A549 (cell line): Measurements from ENCODE around the gene LCN6. TPM values are rescaled to one million over a fixed set of nuclear protein-coding genes. Genes with fewer than 3 reads are reported as not detected.

Source experiments
- ATAC-seq, 2 experiments: fragments of 200-7000 bp in 1 of 2; fragments of >200 bp in 1 of 2; cut with Nextera tagmentation in 1 of 2; cut with Tn5 transposase in 1 of 2; 3 replicates each; pipeline versions ENCODE4 v1.8.0 to v1.9.1; 2018 to 2020; ENCODE audit warnings: mild to moderate bottlenecking in 1 of 2, moderate library complexity in 1 of 2
- CTCF ChIA-PET: fragments of 300-600 bp; sonication (Branson Sonifier 250); formaldehyde crosslinking; extraction: SDS; loops from one replicate; lab custom pipeline; 2021; ENCODE audit warnings: antibody characterized with exemption, inconsistent platforms; lab: Yijun Ruan, JAX
- POLR2A ChIA-PET: fragments of 350-600 bp; formaldehyde crosslinking; extraction: SDS; loops from one replicate; lab custom pipeline; 2021; ENCODE audit warnings: antibody characterized with exemption, inconsistent platforms; lab: Yijun Ruan, JAX
- DNase-seq, 2 experiments: peaks; one replicate each; pipeline versions ENCODE4 v3.0.0 to v3.0.0-alpha.2; 2011 to 2016; ENCODE audit warnings: low read depth in 1 of 2, low spot score in 1 of 2
- FAIRE-seq: peaks from 2 replicates; lab custom pipeline; 2011; peaks lifted over from hg19 to GRCh38; lab: Jason Lieb, UNC
- H3K27ac ChIP-seq, 2 experiments: fragments of >200 bp; sonication (Bioruptor Twin); formaldehyde crosslinking; 3 replicates each; pipeline ENCODE4 v1.5.1; 2016 to 2017
- H3K4me1 ChIP-seq: fragments of >200 bp; sonication (Bioruptor Twin); formaldehyde crosslinking; 3 replicates; pipeline ENCODE4 v1.6.1; 2016
- H3K4me2 ChIP-seq: fragments of >200 bp; sonication (Bioruptor Twin); formaldehyde crosslinking; 3 replicates; pipeline ENCODE4 v1.6.1; 2016
- H3K4me3 ChIP-seq: fragments of >200 bp; sonication (Bioruptor Twin); formaldehyde crosslinking; 3 replicates; pipeline ENCODE4 v1.5.1; 2016
- H3K9me3 ChIP-seq: fragments of >200 bp; sonication (Bioruptor Twin); formaldehyde crosslinking; 3 replicates; pipeline ENCODE4 v1.6.1; 2016
- CEBPB ChIP-seq, 2 experiments: fragments of >200 bp in 1 of 2; sonication (Bioruptor Twin) in 1 of 2; formaldehyde crosslinking in 1 of 2; IDR thresholded peaks; 2 replicates each; pipeline ENCODE4 v1.6.1; 2012 to 2016
- ESRRA ChIP-seq: fragments of 150-350 bp; IDR thresholded peaks from 2 replicates; pipeline ENCODE4 v1.6.1; 2014; ENCODE audit warnings: mild to moderate bottlenecking, low read length, borderline replicate concordance
- FOSL2 ChIP-seq, 2 experiments: fragments of 450-650 bp in 1 of 2; fragments of >200 bp in 1 of 2; sonication (Bioruptor Twin) in 1 of 2; formaldehyde crosslinking; IDR thresholded peaks; 2 replicates each; pipeline versions ENCODE4 v1.5.0 to v1.6.1; 2016 to 2020; ENCODE audit warnings: mild to moderate bottlenecking in 1 of 2, moderate library complexity in 1 of 2
- HEYL ChIP-seq: fragments of 250-450 bp; sonication (Bioruptor Pico); IDR thresholded peaks from 2 replicates; pipeline ENCODE4 v1.8.0; 2021; ENCODE audit warnings: mild to moderate bottlenecking, moderate library complexity
- MAFK ChIP-seq: fragments of 450-650 bp; IDR thresholded peaks from 2 replicates; pipeline ENCODE4 v1.6.1; 2014; ENCODE audit not compliant: partially characterized antibody
- MAZ ChIP-seq: fragments of 150-350 bp; IDR thresholded peaks from 2 replicates; pipeline ENCODE4 v1.6.1; 2014; ENCODE audit warnings: antibody characterized with exemption, low read depth, low read length, borderline replicate concordance
- POLR2AphosphoS2 ChIP-seq: conservative IDR thresholded peaks from 2 replicates; pipeline ENCODE4 v1.6.1; 2012; ENCODE audit warnings: low read length, improper control_type of control experiment, inconsistent platforms
- RAD21 ChIP-seq, 2 experiments: fragments of >200 bp in 1 of 2; sonication (Bioruptor Twin) in 1 of 2; formaldehyde crosslinking in 1 of 2; IDR thresholded peaks in 1 of 2; conservative IDR thresholded peaks in 1 of 2; 2 replicates in 1 of 2; 3 replicates in 1 of 2; pipeline ENCODE4 v1.6.1; 2012 to 2018; ENCODE audit warnings: inconsistent platforms in 1 of 2
- RFX5 ChIP-seq: fragments of 450-650 bp; IDR thresholded peaks from 2 replicates; pipeline ENCODE4 v1.7.1; 2014; ENCODE audit warnings: antibody characterized with exemption, mild to moderate bottlenecking, moderate library complexity
- RNF2 ChIP-seq: fragments of 200-600 bp; sonication (generic); IDR thresholded peaks from 2 replicates; pipeline ENCODE4 v1.6.1; 2016; ENCODE audit warnings: low read depth, mild to moderate bottlenecking, antibody characterized with exemption, moderate library complexity, borderline replicate concordance
- SMC3 ChIP-seq: fragments of >200 bp; sonication (Bioruptor Twin); formaldehyde crosslinking; IDR thresholded peaks from 3 replicates; pipeline ENCODE4 v1.6.1; 2018; ENCODE audit warnings: inconsistent platforms
- ZFP36 ChIP-seq: fragments of 450-650 bp; IDR thresholded peaks from 2 replicates; pipeline ENCODE4 v1.6.1; 2014; ENCODE audit warnings: borderline replicate concordance; ENCODE audit not compliant: partially characterized antibody
- ZNF302 ChIP-seq: fragments of 250-450 bp; sonication (Bioruptor Pico); IDR thresholded peaks from 2 replicates; pipeline ENCODE4 v1.9.0; 2021; ENCODE audit warnings: inconsistent platforms, mild to moderate bottlenecking, moderate library complexity
- ZSCAN20 ChIP-seq: fragments of 250-450 bp; sonication (Bioruptor Pico); IDR thresholded peaks from 2 replicates; pipeline ENCODE4 v1.8.0; 2022; ENCODE audit warnings: mild to moderate bottlenecking, moderate library complexity
- WGBS: methylation state at CpG from one replicate; pipeline ENCODE4 v1.1.6; 2017; ENCODE audit errors: missing lambda C conversion rate; 5-methylcytosine and 5-hydroxymethylcytosine counted together
- polyA plus RNA-seq, 4 experiments: library from polyadenylated mRNA; depleted of rRNA in 3 of 4; stranded (reverse); fragments of >200 nt; fragmentation: RNase III in 1 of 4; extraction: RNeasy Plus Mini Kit Qiagen cat#74134 plus additional on column Dnase treatment in 1 of 4; gene quantifications; 2 replicates in 3 of 4; 3 replicates in 1 of 4; pipeline ENCODE4 v1.2.3, GENCODE V29; 2011 to 2017
- TF ChIP-seq, protein P1 (sequence below): fragments of >200 bp; sonication (Bioruptor Twin); formaldehyde crosslinking; IDR thresholded peaks from 3 replicates; pipeline ENCODE4 v1.5.1; 2016
- TF ChIP-seq, protein P2 (sequence below): IDR thresholded peaks from 2 replicates; pipeline ENCODE4 v1.6.1; 2012
- TF ChIP-seq, protein P3 (sequence below): fragments of >200 bp; sonication (Bioruptor Twin); formaldehyde crosslinking; IDR thresholded peaks from 3 replicates; pipeline ENCODE4 v1.6.1; 2016
- TF ChIP-seq, protein P4 (sequence below): fragments of 150-350 bp; IDR thresholded peaks from 2 replicates; pipeline ENCODE4 v1.6.1; 2014; ENCODE audit warnings: low read depth, mild to moderate bottlenecking, low read length

Gene LCN6
- polyA plus RNA-seq, 2 of the 4 experiments (the other 2 are of a cell fraction) = not detected

DNA sequence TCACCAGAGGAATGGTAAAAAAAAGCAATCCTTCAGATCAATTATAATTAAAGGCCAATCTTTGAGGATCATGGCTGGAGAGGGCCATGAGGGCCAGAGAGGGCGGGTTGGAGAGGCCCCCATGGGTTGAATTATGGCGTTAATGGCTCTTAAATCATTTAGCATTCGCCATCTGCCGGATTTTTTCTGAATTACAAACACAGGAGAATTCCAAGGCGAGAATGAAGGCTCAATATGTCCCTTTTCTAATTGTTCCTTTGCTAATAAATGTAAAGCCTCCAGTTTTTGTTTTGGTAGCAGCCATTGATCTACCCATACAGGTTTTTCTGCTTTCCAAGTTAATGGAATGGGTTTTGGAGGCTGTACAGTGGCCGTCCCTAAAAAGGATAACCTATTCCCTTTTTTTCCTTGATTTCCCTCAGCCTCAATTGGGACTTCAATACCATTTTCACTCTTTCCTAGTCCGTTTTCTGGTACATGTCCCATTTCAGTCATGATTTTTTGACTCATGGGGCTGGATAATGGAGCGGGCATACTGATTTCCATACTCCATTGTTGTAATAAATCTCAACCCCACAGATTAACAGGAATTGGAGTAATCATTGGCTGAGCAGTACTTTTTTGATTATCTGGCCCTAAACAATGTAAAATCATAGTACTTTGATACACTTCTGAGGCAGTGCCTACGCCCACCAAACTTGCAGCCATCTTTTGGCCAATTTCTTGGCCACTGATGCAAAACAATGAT, 36.1 kb upstream of the LCN6 start:
- Histone ChIP-seq H3K4me3 (no peak overlapping the region), H3K4me2 (no peak overlapping the region), H3K9me3 (no peaks in the 10 kb centered on the region), H3K4me1 (peaks cover 25% of the 10 kb centered on the region), H3K27ac (no peak overlapping the region)
- ChIA-PET CTCF (interaction anchor here (0.7 to 26.2 kb wide), 4 partner anchors 18 to 250 kb away, joined by 3 to 625 read pairs (median 4); partner anchors contain the start of genes LCN15 and LCN8), POLR2A (no interaction called here)
- 15% methylated on average over 9 of the region's 9 CpGs for WGBS
- DNase-seq = peak; percentile 51
- TF ChIP-seq RAD21 (conservative IDR thresholded peaks at IDR 0.05 in 1 of 2, IDR thresholded peaks at IDR 0.05 in 1 of 2) = peak; percentile 52 to 54; a peak in 4 of 5 replicates
- TF ChIP-seq, protein P1, sequence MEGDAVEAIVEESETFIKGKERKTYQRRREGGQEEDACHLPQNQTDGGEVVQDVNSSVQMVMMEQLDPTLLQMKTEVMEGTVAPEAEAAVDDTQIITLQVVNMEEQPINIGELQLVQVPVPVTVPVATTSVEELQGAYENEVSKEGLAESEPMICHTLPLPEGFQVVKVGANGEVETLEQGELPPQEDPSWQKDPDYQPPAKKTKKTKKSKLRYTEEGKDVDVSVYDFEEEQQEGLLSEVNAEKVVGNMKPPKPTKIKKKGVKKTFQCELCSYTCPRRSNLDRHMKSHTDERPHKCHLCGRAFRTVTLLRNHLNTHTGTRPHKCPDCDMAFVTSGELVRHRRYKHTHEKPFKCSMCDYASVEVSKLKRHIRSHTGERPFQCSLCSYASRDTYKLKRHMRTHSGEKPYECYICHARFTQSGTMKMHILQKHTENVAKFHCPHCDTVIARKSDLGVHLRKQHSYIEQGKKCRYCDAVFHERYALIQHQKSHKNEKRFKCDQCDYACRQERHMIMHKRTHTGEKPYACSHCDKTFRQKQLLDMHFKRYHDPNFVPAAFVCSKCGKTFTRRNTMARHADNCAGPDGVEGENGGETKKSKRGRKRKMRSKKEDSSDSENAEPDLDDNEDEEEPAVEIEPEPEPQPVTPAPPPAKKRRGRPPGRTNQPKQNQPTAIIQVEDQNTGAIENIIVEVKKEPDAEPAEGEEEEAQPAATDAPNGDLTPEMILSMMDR = peak; percentile 66
- TF ChIP-seq, protein P2, sequence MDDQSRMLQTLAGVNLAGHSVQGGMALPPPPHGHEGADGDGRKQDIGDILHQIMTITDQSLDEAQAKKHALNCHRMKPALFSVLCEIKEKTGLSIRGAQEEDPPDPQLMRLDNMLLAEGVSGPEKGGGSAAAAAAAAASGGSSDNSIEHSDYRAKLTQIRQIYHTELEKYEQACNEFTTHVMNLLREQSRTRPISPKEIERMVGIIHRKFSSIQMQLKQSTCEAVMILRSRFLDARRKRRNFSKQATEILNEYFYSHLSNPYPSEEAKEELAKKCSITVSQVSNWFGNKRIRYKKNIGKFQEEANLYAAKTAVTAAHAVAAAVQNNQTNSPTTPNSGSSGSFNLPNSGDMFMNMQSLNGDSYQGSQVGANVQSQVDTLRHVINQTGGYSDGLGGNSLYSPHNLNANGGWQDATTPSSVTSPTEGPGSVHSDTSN = no peak
- no peak for TF ChIP-seq ZNF302 (CRISPR knock-in tag)
- TF ChIP-seq, protein P3, sequence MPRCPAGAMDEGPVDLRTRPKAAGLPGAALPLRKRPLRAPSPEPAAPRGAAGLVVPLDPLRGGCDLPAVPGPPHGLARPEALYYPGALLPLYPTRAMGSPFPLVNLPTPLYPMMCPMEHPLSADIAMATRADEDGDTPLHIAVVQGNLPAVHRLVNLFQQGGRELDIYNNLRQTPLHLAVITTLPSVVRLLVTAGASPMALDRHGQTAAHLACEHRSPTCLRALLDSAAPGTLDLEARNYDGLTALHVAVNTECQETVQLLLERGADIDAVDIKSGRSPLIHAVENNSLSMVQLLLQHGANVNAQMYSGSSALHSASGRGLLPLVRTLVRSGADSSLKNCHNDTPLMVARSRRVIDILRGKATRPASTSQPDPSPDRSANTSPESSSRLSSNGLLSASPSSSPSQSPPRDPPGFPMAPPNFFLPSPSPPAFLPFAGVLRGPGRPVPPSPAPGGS = no peak
- peak; percentile 59 for TF ChIP-seq SMC3
- ATAC-seq = peak in 1 of 2 experiments; percentile 29; a peak in 2 of 6 replicates
- no peak for FAIRE-seq

GRCh38 chr9:136782452-136782851, 34.1 kb upstream of the LCN6 start:
- no peak for ATAC-seq
- no peak overlapping the region for H3K27ac ChIP-seq
- peaks cover 9% of the 10 kb centered on the region; the same call in 2 of the 3 replicates for H3K4me1 ChIP-seq
- 92% methylated on average over 3 of the region's 3 CpGs for WGBS
- FAIRE-seq = no peak
- ChIA-PET POLR2A (no interaction called here), CTCF (interaction anchor here (0.5 to 26.2 kb wide), 5 partner anchors 16 to 284 kb away, joined by 3 to 625 read pairs (median 4); partner anchors contain the start of genes LCN15 and LCN8)
- no peaks in the 10 kb centered on the region for H3K9me3 ChIP-seq
- H3K4me2 ChIP-seq = no peak overlapping the region
- no peak for DNase-seq
- TF ChIP-seq RNF2 (no peak), POLR2AphosphoS2 (no peak), CEBPB (IDR thresholded peaks at IDR 0.05) (peak in 1 of 2 experiments; percentile 27; a peak in 1 of 4 replicates)
- H3K4me3 ChIP-seq = no peak overlapping the region

- peak; percentile 92 for ATAC-seq
- ChIA-PET POLR2A (interaction anchor here (0.7 kb wide), 1 partner anchor 12 kb away, joined by 3 read pairs; no protein-coding TSS in a partner anchor), CTCF (interaction anchor here (1.5 to 28.0 kb wide), 3 partner anchors 1 to 267 kb away, joined by 4 to 625 read pairs (median 625); partner anchors contain the start of genes LCN15, LCN8 and TMEM141)
These were observed 31.5 kb upstream of the LCN6 start for GRCh38 chr9:136779808-136780207.

More at GRCh38 chr9:136779808-136780207, 31.5 kb upstream of the LCN6 start:
- DNase-seq (no peak), FAIRE-seq (no peak)
- H3K4me3 ChIP-seq = no peak overlapping the region
- no peak for TF ChIP-seq FOSL2 (IDR thresholded peaks at IDR 0.05)
- TF ChIP-seq FOSL2 (CRISPR knock-in tag; IDR thresholded peaks at IDR 0.05) = no peak
- TF ChIP-seq, protein P4, sequence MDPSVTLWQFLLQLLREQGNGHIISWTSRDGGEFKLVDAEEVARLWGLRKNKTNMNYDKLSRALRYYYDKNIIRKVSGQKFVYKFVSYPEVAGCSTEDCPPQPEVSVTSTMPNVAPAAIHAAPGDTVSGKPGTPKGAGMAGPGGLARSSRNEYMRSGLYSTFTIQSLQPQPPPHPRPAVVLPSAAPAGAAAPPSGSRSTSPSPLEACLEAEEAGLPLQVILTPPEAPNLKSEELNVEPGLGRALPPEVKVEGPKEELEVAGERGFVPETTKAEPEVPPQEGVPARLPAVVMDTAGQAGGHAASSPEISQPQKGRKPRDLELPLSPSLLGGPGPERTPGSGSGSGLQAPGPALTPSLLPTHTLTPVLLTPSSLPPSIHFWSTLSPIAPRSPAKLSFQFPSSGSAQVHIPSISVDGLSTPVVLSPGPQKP = no peak
- no peak for TF ChIP-seq ZSCAN20 (CRISPR knock-in tag)
- no peak for TF ChIP-seq ZFP36
- TF ChIP-seq RFX5 = no peak
- no peak for TF ChIP-seq HEYL (CRISPR knock-in tag)
- no peak for TF ChIP-seq MAFK
- TF ChIP-seq, protein P3 = no peak
- TF ChIP-seq, protein P1 = no peak
- no peak for TF ChIP-seq ESRRA
- no peak for TF ChIP-seq MAZ
- H3K9me3 ChIP-seq = no peaks in the 10 kb centered on the region
- H3K27ac ChIP-seq = no peak overlapping the region
- 31% methylated on average over 5 of the region's 5 CpGs for WGBS
- H3K4me2 ChIP-seq = no peak overlapping the region
- peaks cover 9% of the 10 kb centered on the region; the same call in 2 of the 3 replicates for H3K4me1 ChIP-seq
